K562 (cell line): ENCODE data around the gene AP1M1. TPM values are rescaled to one million over a fixed set of nuclear protein-coding genes. Genes with fewer than 3 reads are reported as not detected.

Source experiments
- ADNP ChIP-seq: fragments of 200-800 bp; sonication (Bioruptor generic); IDR thresholded peaks from 2 replicates; pipeline ENCODE4 v1.6.1; 2016; ENCODE audit warnings: missing genetic modification characterization, missing compliant biosample characterization
- ARNT ChIP-seq, 2 experiments: fragments of 450-650 bp; IDR thresholded peaks; 2 replicates each; pipeline ENCODE4 v1.6.1; 2016; ENCODE audit warnings: mild to moderate bottlenecking in 1 of 2
- BCOR ChIP-seq: fragments of 450-650 bp; IDR thresholded peaks from 2 replicates; pipeline ENCODE4 v1.6.1; 2016
- CBX1 ChIP-seq: sonication (generic); IDR thresholded peaks from 2 replicates; pipeline ENCODE4 v1.6.1; 2016; ENCODE audit warnings: antibody characterized with exemption, low read depth, mild to moderate bottlenecking
- HDAC1 ChIP-seq, 2 experiments: fragments of 450-650 bp; IDR thresholded peaks; 2 replicates each; pipeline ENCODE4 v1.6.1; 2016 to 2017; ENCODE audit warnings: inconsistent platforms in 1 of 2, mild to moderate bottlenecking in 1 of 2, moderate library complexity in 1 of 2
- HDAC2 ChIP-seq: fragments of 450-650 bp; IDR thresholded peaks from 2 replicates; pipeline ENCODE4 v1.6.1; 2016; ENCODE audit warnings: mild to moderate bottlenecking
- HDGF ChIP-seq: fragments of 450-650 bp; IDR thresholded peaks from 2 replicates; pipeline ENCODE4 v1.6.1; 2016
- ILF3 ChIP-seq: fragments of 450-650 bp; IDR thresholded peaks from 2 replicates; pipeline ENCODE4 v1.6.1; 2018; ENCODE audit warnings: antibody characterized with exemption, mild to moderate bottlenecking, moderate library complexity, borderline replicate concordance
- NFXL1 ChIP-seq: fragments of 450-650 bp; formaldehyde crosslinking; IDR thresholded peaks from 2 replicates; pipeline ENCODE4 v1.4.0; 2021; ENCODE audit warnings: mild to moderate bottlenecking
- NFYB ChIP-seq: IDR thresholded peaks from 2 replicates; pipeline ENCODE4 v1.6.1; 2011; ENCODE audit warnings: mild to moderate bottlenecking, moderate library complexity; ENCODE audit not compliant: insufficient read length; ENCODE audit errors: extremely low read depth
- OTX1 ChIP-seq: fragments of 450-650 bp; formaldehyde crosslinking; IDR thresholded peaks from 2 replicates; pipeline ENCODE4 v1.4.0; 2022; ENCODE audit warnings: mild to moderate bottlenecking
- PHB2 ChIP-seq: fragments of 450-650 bp; IDR thresholded peaks from 2 replicates; pipeline ENCODE4 v1.6.1; 2017; ENCODE audit warnings: low read depth
- PHF20 ChIP-seq: fragments of 450-650 bp; IDR thresholded peaks from 2 replicates; pipeline ENCODE4 v1.6.1; 2018; ENCODE audit not compliant: partially characterized antibody
- RBM25 ChIP-seq: fragments of 200-400 bp; formaldehyde crosslinking; IDR thresholded peaks from 2 replicates; pipeline ENCODE4 v1.6.1; 2018; ENCODE audit warnings: low read length, low read depth, moderate library complexity; ENCODE audit not compliant: severe bottlenecking
- SMARCA5 ChIP-seq: fragments of 450-650 bp; IDR thresholded peaks from 2 replicates; pipeline ENCODE4 v1.6.1; 2016
- TAF15 ChIP-seq: fragments of 200-400 bp; formaldehyde crosslinking; IDR thresholded peaks from 2 replicates; pipeline ENCODE4 v1.6.1; 2017; ENCODE audit warnings: mild to moderate bottlenecking, low read depth, low read length, moderate library complexity
- ZNF778 ChIP-seq: fragments of 450-650 bp; formaldehyde crosslinking; IDR thresholded peaks from 2 replicates; pipeline ENCODE4 v1.4.0; 2020; ENCODE audit warnings: mild to moderate bottlenecking, moderate library complexity
- polyA plus RNA-seq, 8 experiments: library from polyadenylated mRNA; depleted of rRNA in 4 of 8; stranded (reverse) in 5 of 8; unstranded in 3 of 8; fragments of >200 nt; fragmentation: Nextera tagmentation in 2 of 8; fragmentation: Illumina TruSeq in 1 of 8; extraction: Ambion mirVana in 2 of 8; extraction: Trizol in 1 of 8; gene quantifications; 2 replicates each; pipeline versions ENCODE4 v1.2.1 to v1.2.3, GENCODE V29; 2011 to 2014; ENCODE audit warnings: inconsistent platforms in 1 of 8, missing spikeins in 1 of 8
- total RNA-seq, 7 experiments: library from RNA; depleted of rRNA in 6 of 7; stranded (reverse); fragments of >200 nt in 6 of 7; fragmentation: Illumina TruSeq in 2 of 7; extraction: Trizol in 2 of 7; gene quantifications; 2 replicates each; pipeline versions ENCODE4 v1.2.1 to v1.2.3, GENCODE V29; 2011 to 2021; ENCODE audit warnings: low replicate concordance in 1 of 7
- TF ChIP-seq, protein P1 (sequence below): IDR thresholded peaks from 2 replicates; pipeline ENCODE4 v1.6.1; 2016; ENCODE audit warnings: missing genetic modification characterization, missing compliant biosample characterization
- TF ChIP-seq, protein P2 (sequence below): fragments of 450-650 bp; IDR thresholded peaks from 2 replicates; pipeline ENCODE4 v1.6.1; 2016; ENCODE audit warnings: borderline replicate concordance

AP1M1 gene
- total and polyA plus RNA-seq, 9 of the 15 experiments (the other 6 are each of a cell fraction or from before 2014, with no cell fraction given): 0.87 to 56.2 (median 29.1) TPM

DNA sequence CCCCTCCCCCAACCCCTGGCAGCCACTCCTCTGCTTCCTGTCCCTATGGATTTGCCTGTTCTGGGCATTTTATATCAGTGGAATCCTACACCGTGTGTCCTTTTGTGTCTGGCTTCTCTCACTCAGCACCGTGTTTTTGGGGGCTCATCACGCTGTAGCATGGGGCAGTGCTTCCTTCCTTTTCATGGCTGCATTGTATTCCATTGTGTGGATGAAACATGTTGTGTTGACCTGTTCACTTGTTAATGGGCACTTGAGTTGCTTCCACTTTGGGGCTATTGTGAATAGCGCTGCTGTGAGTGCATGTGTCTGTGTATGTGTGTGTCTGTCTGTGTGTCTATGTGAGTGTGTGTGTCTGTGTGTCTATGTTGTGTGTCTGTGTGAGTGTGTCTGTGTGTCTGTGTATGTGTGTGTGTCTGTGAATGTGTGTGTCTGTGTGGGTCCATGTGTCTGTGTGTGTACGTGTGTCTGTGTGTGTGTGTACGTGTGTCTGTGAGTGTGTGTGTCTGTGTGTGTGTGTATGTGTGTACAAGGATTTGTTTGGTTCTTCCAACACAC is 57.2 kb downstream of the AP1M1 start (continued):
- TF ChIP-seq PHB2: no peak
- TF ChIP-seq SMARCA5: peak; percentile 86; the same call in 1 of the 2 replicates
- TF ChIP-seq NFXL1 (CRISPR knock-in tag): no peak
- TF ChIP-seq ARNT (IDR thresholded peaks at IDR 0.05): 0 out of 4 replicates have a peak, but pooled peaks of 1 of the 2 experiments have one; percentile 41
- TF ChIP-seq HDAC2: 0 out of 2 replicates have a peak, but pooled peaks have one; percentile 25
- TF ChIP-seq CBX1: no peak
- peak; percentile 92; the same call in 1 of the 2 replicates for TF ChIP-seq HDGF
- TF ChIP-seq NFYB: no peak
- TF ChIP-seq, protein P1, sequence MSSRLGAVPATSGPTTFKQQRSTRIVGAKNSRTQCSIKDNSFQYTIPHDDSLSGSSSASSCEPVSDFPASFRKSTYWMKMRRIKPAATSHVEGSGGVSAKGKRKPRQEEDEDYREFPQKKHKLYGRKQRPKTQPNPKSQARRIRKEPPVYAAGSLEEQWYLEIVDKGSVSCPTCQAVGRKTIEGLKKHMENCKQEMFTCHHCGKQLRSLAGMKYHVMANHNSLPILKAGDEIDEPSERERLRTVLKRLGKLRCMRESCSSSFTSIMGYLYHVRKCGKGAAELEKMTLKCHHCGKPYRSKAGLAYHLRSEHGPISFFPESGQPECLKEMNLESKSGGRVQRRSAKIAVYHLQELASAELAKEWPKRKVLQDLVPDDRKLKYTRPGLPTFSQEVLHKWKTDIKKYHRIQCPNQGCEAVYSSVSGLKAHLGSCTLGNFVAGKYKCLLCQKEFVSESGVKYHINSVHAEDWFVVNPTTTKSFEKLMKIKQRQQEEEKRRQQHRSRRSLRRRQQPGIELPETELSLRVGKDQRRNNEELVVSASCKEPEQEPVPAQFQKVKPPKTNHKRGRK (tag): no peak
- no peak for TF ChIP-seq ZNF778
- peak in 1 of 2 experiments; percentile 45; a peak in 1 of 4 replicates for TF ChIP-seq HDAC1 (IDR thresholded peaks at IDR 0.05)
- peak; percentile 54 for TF ChIP-seq RBM25
- TF ChIP-seq PHF20: peak; percentile 49
- TF ChIP-seq OTX1 (CRISPR knock-in tag): peak; percentile 71; the same call in 1 of the 2 replicates
- TF ChIP-seq BCOR: peak; percentile 92
- no peak for TF ChIP-seq ILF3
- TF ChIP-seq, protein P2, sequence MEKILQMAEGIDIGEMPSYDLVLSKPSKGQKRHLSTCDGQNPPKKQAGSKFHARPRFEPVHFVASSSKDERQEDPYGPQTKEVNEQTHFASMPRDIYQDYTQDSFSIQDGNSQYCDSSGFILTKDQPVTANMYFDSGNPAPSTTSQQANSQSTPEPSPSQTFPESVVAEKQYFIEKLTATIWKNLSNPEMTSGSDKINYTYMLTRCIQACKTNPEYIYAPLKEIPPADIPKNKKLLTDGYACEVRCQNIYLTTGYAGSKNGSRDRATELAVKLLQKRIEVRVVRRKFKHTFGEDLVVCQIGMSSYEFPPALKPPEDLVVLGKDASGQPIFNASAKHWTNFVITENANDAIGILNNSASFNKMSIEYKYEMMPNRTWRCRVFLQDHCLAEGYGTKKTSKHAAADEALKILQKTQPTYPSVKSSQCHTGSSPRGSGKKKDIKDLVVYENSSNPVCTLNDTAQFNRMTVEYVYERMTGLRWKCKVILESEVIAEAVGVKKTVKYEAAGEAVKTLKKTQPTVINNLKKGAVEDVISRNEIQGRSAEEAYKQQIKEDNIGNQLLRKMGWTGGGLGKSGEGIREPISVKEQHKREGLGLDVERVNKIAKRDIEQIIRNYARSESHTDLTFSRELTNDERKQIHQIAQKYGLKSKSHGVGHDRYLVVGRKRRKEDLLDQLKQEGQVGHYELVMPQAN: 0 out of 2 replicates have a peak, but pooled peaks have one; percentile 32
- TF ChIP-seq TAF15: no peak
- peak; percentile 50; the same call in 1 of the 2 replicates for TF ChIP-seq ADNP (tag)
